Aorta (tissue), 5 donors: ENCODE results near the gene LNX1. TPM values are rescaled to one million over a fixed set of nuclear protein-coding genes. Genes with fewer than 3 reads are reported as not detected.

Experiments used
- ATAC-seq: fragments of 200-7000 bp; cut with Tn5 transposase; one replicate; pipeline ENCODE4 v1.9.1; 2022; ENCODE audit warnings: moderate library complexity; ENCODE audit not compliant: low FRiP score
- DNase-seq, 2 donors: peaks; one replicate each; pipeline ENCODE4 v3.0.0-alpha.2; 2020
- H3K27ac ChIP-seq, 2 donors: one replicate each; pipeline ENCODE4 v1.5.1; 2013; ENCODE audit warnings: low read length in 2 of 2, mild to moderate bottlenecking in 2 of 2, moderate library complexity in 2 of 2, control low read depth in 1 of 2, inconsistent platforms in 1 of 2, low read depth in 1 of 2
- H3K27me3 ChIP-seq, 2 donors: one replicate each; pipeline ENCODE4 v1.6.1; 2013; ENCODE audit warnings: control low read depth in 1 of 2, low read length in 1 of 2, mild to moderate bottlenecking in 1 of 2, moderate library complexity in 1 of 2; ENCODE audit not compliant: insufficient read depth in 2 of 2, control insufficient read depth in 1 of 2
- H3K36me3 ChIP-seq, 2 donors: one replicate each; pipeline ENCODE4 v1.6.1; 2013; ENCODE audit warnings: control low read depth in 1 of 2, low read length in 1 of 2, mild to moderate bottlenecking in 1 of 2; ENCODE audit not compliant: insufficient read depth in 2 of 2, control insufficient read depth in 1 of 2
- H3K4me1 ChIP-seq, 2 donors: one replicate each; pipeline ENCODE4 v1.6.1; 2013; ENCODE audit warnings: low read length in 2 of 2, control low read depth in 1 of 2, mild to moderate bottlenecking in 1 of 2, moderate library complexity in 1 of 2; ENCODE audit not compliant: insufficient read depth in 2 of 2, control insufficient read depth in 1 of 2
- H3K4me3 ChIP-seq, 2 donors: one replicate each; pipeline ENCODE4 v1.5.1; 2013; ENCODE audit warnings: low read length in 2 of 2, control low read depth in 1 of 2, mild to moderate bottlenecking in 1 of 2
- H3K9me3 ChIP-seq: one replicate; pipeline ENCODE4 v1.6.1; 2013; ENCODE audit warnings: mild to moderate bottlenecking, low read length; ENCODE audit not compliant: control insufficient read depth
- WGBS, 2 donors: extraction: QIAGEN DNeasy Blood & Tissue Kit; methylation state at CpG; one replicate each; pipeline ENCODE4 v1.1.7; 2013; 5-methylcytosine and 5-hydroxymethylcytosine counted together
- intact Hi-C, 2 donors: fragments of 100-400 bp; cut with DNase I; formaldehyde crosslinking; loops; one replicate each; pipeline versions ENCODE4 v1.14.2 to v1.15.0; 2022
- long read RNA-seq, 2 donors: library from polyadenylated mRNA; unstranded; transcript quantifications; one replicate each; pipeline ENCODE4 v2.0.0, GENCODE V29; 2020 to 2021
- polyA plus RNA-seq, 2 donors: library from polyadenylated mRNA; stranded (reverse); fragments of 200-250 nt; gene quantifications; one replicate each; pipeline ENCODE4 v1.2.3, GENCODE V29; 2013
- total RNA-seq, 2 donors: library from RNA; stranded (reverse); fragmentation: NEBNext Ultra II Directional; extraction: Animal tissue kit (Norgen Biotek cat#: 25700); gene quantifications; one replicate each; pipeline ENCODE4 v1.2.1, GENCODE V29; 2021
- donor health status: healthy with polysubstance abuse.
- donor health status: Bipolar disorder and iron deficiency.
- donor health status: DM: no; HTN: no; CAD: no.
- donor health status: DM: no; HTN: no; CAD: no.
- donor health status: DM: yes; HTN: yes; CAD: no.

LNX1 gene
- 10 to 100 TPM in 1 of 2 donors, 1 to 10 TPM in 1; 4.6 to 11.1 TPM for total RNA-seq
- 1 to 10 TPM; 3.1 to 7.7 TPM for polyA plus RNA-seq
- long read RNA-seq, donor 1, transcript LNX1-202 (10 exons, 3,757 nt) = major isoform, 8 of 28 reads
- long read RNA-seq, donor 1, partial matches to known transcripts = 13 of 28 reads
- long read RNA-seq, donor 1, other reads (novel, unspliced or antisense) = 7 of 28 reads
- long read RNA-seq, donor 2, partial matches to known transcripts = 2 of 11 reads
- long read RNA-seq, donor 2, other reads (novel, unspliced or antisense) = 5 of 11 reads

GRCh38 chr4:53591372-53591892 lies at the start of gene LNX1:
TSS of gene LNX1 (minus strand) at chr4:53591486. CDS start at chr4:53574002, 17,484 bp downstream.
- no peaks in the 10 kb centered on the region for H3K36me3 ChIP-seq
- no peaks in the 10 kb centered on the region for H3K9me3 ChIP-seq
- WGBS, 2 donors = 44 to 58% methylated on average over 13 of the region's 13 CpGs
- no peak within 1 kb of the TSS for H3K4me3 ChIP-seq
- intact Hi-C loops = loop anchor here (5.0 to 10.0 kb wide), 2 partner anchors 39 to 93 kb away; no protein-coding TSS in a partner anchor
- no peak within 1 kb of the TSS for H3K27ac ChIP-seq
- no peaks in the 10 kb centered on the region for H3K27me3 ChIP-seq
- ATAC-seq (no peak), DNase-seq (peak in 1 of 2 donors; percentile 48)
- no peaks in the 10 kb centered on the region for H3K4me1 ChIP-seq

GRCh38 chr4:53640576-53641453 lies 49.5 kb upstream of the LNX1 start:
- Histone ChIP-seq H3K4me1 (no peaks in the 10 kb centered on the region), H3K36me3 (no peaks in the 10 kb centered on the region)

GRCh38 chr4:53638919-53639318 lies 47.6 kb upstream of the LNX1 start:
- no peak for DNase-seq
- no peaks in the 10 kb centered on the region for H3K9me3 ChIP-seq
- ATAC-seq = no peak
- H3K4me1 ChIP-seq = no peaks in the 10 kb centered on the region
- intact Hi-C loops = no loop called here
- no peak overlapping the region for H3K27ac ChIP-seq
- no peak overlapping the region for H3K4me3 ChIP-seq
- H3K27me3 ChIP-seq = no peaks in the 10 kb centered on the region
- no peaks in the 10 kb centered on the region for H3K36me3 ChIP-seq

More at GRCh38 chr4:53640576-53641453, 49.5 kb upstream of the LNX1 start:
- no peaks in the 10 kb centered on the region for H3K27me3 ChIP-seq
- 7 to 9% methylated on average over 10 of the region's 10 CpGs for WGBS, 2 donors
- ATAC-seq = no peak
- no peak overlapping the region for H3K4me3 ChIP-seq
- DNase-seq = no peak
- H3K27ac ChIP-seq = no peak overlapping the region
- H3K9me3 ChIP-seq = no peaks in the 10 kb centered on the region
- intact Hi-C loops = no loop called here

GRCh38 chr4:53637348-53637747 lies 46.1 kb upstream of the LNX1 start:
- H3K36me3 ChIP-seq = no peaks in the 10 kb centered on the region
- no peak overlapping the region for H3K27ac ChIP-seq
- 79 to 96% methylated on average over 1 of the region's 1 CpG for WGBS, 2 donors
- peaks cover 0 to under 1% of the 10 kb centered on the region in 2 donors for H3K27me3 ChIP-seq
- ATAC-seq (no peak), DNase-seq (no peak)
- H3K4me1 ChIP-seq = no peaks in the 10 kb centered on the region
- H3K4me3 ChIP-seq = no peak overlapping the region
- intact Hi-C loops = no loop called here
- no peaks in the 10 kb centered on the region for H3K9me3 ChIP-seq

- no peak for DNase-seq
- Histone ChIP-seq H3K27me3 (peaks cover 0 to 2% of the 10 kb centered on the region in 2 donors), H3K36me3 (no peaks in the 10 kb centered on the region), H3K9me3 (no peaks in the 10 kb centered on the region), H3K27ac (no peak overlapping the region), H3K4me3 (no peak overlapping the region), H3K4me1 (no peaks in the 10 kb centered on the region)
- intact Hi-C loops = no loop called here
- 75 to 80% methylated on average over 5 of the region's 5 CpGs for WGBS, 2 donors
- ATAC-seq = no peak
Observed at GRCh38 chr4:53635697-53636483, 44.6 kb upstream of the LNX1 start.

GRCh38 chr4:53633608-53634007 lies 42.3 kb upstream of the LNX1 start:
- Histone ChIP-seq H3K4me1 (no peaks in the 10 kb centered on the region), H3K27me3 (peaks cover 0 to 2% of the 10 kb centered on the region in 2 donors), H3K4me3 (no peak overlapping the region), H3K27ac (no peak overlapping the region), H3K36me3 (no peaks in the 10 kb centered on the region), H3K9me3 (no peaks in the 10 kb centered on the region)
- intact Hi-C loops = no loop called here
- DNase-seq (no peak), ATAC-seq (peak; percentile 64)
- 48 to 53% methylated on average over 4 of the region's 4 CpGs for WGBS, 2 donors

- H3K9me3 ChIP-seq = no peaks in the 10 kb centered on the region
- DNase-seq (no peak), ATAC-seq (no peak)
- H3K4me1 ChIP-seq = no peaks in the 10 kb centered on the region
- peaks cover 0 to 2% of the 10 kb centered on the region in 2 donors for H3K27me3 ChIP-seq
- no peaks in the 10 kb centered on the region for H3K36me3 ChIP-seq
- H3K4me3 ChIP-seq = no peak overlapping the region
- WGBS, 2 donors = 40 to 73% methylated on average over 1 of the region's 1 CpG
- H3K27ac ChIP-seq = no peak overlapping the region
- intact Hi-C loops = no loop called here
Observed at GRCh38 chr4:53629296-53629695, 38.0 kb upstream of the LNX1 start.

GRCh38 chr4:53626491-53626890 lies 35.2 kb upstream of the LNX1 start:
- H3K36me3 ChIP-seq = no peaks in the 10 kb centered on the region

More at GRCh38 chr4:53626491-53626890, 35.2 kb upstream of the LNX1 start:
- H3K4me3 ChIP-seq = no peak overlapping the region
- no peaks in the 10 kb centered on the region for H3K4me1 ChIP-seq
- 27 to 48% methylated on average over 1 of the region's 1 CpG for WGBS, 2 donors
- intact Hi-C loops = no loop called here
- no peaks in the 10 kb centered on the region for H3K9me3 ChIP-seq
- no peak overlapping the region for H3K27ac ChIP-seq
- H3K27me3 ChIP-seq = no peaks in the 10 kb centered on the region
- ATAC-seq = no peak
- no peak for DNase-seq
